Astrocyte (in vitro differentiated cells and primary cell): ENCODE data around the gene RFPL1.

Source experiments
- EZH2 ChIP-seq: IDR thresholded peaks from 2 replicates; pipeline ENCODE4 v1.6.1; 2012; ENCODE audit warnings: mild to moderate bottlenecking, low read length, inconsistent platforms; ENCODE audit not compliant: insufficient read depth
- TF ChIP-seq, protein P1 (sequence below): IDR thresholded peaks from 2 replicates; pipeline ENCODE4 v1.5.1; 2011; ENCODE audit warnings: low read depth, mild to moderate bottlenecking, inconsistent platforms, low read length, moderate library complexity; ENCODE audit not compliant: insufficient read depth

- TF ChIP-seq, protein P1, sequence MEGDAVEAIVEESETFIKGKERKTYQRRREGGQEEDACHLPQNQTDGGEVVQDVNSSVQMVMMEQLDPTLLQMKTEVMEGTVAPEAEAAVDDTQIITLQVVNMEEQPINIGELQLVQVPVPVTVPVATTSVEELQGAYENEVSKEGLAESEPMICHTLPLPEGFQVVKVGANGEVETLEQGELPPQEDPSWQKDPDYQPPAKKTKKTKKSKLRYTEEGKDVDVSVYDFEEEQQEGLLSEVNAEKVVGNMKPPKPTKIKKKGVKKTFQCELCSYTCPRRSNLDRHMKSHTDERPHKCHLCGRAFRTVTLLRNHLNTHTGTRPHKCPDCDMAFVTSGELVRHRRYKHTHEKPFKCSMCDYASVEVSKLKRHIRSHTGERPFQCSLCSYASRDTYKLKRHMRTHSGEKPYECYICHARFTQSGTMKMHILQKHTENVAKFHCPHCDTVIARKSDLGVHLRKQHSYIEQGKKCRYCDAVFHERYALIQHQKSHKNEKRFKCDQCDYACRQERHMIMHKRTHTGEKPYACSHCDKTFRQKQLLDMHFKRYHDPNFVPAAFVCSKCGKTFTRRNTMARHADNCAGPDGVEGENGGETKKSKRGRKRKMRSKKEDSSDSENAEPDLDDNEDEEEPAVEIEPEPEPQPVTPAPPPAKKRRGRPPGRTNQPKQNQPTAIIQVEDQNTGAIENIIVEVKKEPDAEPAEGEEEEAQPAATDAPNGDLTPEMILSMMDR, result no peak
- TF ChIP-seq EZH2, result no peak
Observed at GRCh38 chr22:29485448-29485847, 47.1 kb downstream of the RFPL1 start.
